ENCODE data around the gene SHC2. TPM values are rescaled to one million over a fixed set of nuclear protein-coding genes. Genes with fewer than 3 reads are reported as not detected.

SHC2 gene
- total RNA-seq, 1 experiment from 2014 or later: 1.1 TPM

DNA sequence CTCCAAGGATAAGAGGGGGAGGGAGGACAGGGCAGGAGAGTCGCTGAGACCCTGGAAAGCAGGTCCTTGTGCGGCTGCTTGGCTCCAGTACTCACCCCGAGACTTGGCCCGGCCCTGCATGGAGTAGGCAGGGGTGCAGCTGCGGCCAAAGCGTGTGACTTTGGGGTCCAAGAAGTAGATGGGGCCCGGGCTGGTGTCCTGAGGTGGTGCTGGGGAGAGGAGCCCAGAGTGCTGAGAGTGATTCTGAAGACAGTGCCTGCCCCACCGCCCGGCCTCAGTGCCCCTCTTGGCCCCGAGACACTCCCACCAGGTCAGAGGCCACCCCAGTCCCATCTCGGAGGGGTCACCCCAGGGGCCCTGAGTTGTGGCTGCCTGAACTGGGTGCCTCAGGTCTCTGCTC lies 6.7 kb upstream of the SHC2 start:
- ChIA-PET CTCF (no interaction called here), POLR2A (ENCODE audit: low non-redundant PET) (no interaction called here)
- intact Hi-C loops (cut with micrococcal nuclease; ENCODE audit: unreplicated experiment): no loop called here
- no peak for TF ChIP-seq EZH2 (IDR thresholded peaks at IDR 0.05; ENCODE audit: borderline replicate concordance, low read depth, low read length, poor library complexity, severe bottlenecking)
- TF ChIP-seq, protein P1, sequence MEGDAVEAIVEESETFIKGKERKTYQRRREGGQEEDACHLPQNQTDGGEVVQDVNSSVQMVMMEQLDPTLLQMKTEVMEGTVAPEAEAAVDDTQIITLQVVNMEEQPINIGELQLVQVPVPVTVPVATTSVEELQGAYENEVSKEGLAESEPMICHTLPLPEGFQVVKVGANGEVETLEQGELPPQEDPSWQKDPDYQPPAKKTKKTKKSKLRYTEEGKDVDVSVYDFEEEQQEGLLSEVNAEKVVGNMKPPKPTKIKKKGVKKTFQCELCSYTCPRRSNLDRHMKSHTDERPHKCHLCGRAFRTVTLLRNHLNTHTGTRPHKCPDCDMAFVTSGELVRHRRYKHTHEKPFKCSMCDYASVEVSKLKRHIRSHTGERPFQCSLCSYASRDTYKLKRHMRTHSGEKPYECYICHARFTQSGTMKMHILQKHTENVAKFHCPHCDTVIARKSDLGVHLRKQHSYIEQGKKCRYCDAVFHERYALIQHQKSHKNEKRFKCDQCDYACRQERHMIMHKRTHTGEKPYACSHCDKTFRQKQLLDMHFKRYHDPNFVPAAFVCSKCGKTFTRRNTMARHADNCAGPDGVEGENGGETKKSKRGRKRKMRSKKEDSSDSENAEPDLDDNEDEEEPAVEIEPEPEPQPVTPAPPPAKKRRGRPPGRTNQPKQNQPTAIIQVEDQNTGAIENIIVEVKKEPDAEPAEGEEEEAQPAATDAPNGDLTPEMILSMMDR (conservative IDR thresholded peaks at IDR 0.05; ENCODE audit: low read depth, low read length): no peak
- DNase-seq (ENCODE audit: low spot score): no peak
- H3K27me3 ChIP-seq (replicated peaks; ENCODE audit: insufficient read depth, low read depth, low read length, poor library complexity): peaks cover 2% of the 10 kb centered on the region
- no peaks in the 10 kb centered on the region for H3K36me3 ChIP-seq (ENCODE audit: insufficient read depth, low read length, poor library complexity, severe bottlenecking)
- no TSS peak for BruUV-seq (replicated peaks)
- H3K4me1 ChIP-seq (ENCODE audit: insufficient read depth, low read length, poor library complexity, severe bottlenecking): no peaks in the 10 kb centered on the region
- no peaks in the 10 kb centered on the region for H3K9me3 ChIP-seq (ENCODE audit: low read depth, low read length, poor library complexity, severe bottlenecking)
- no peak overlapping the region for H3K27ac ChIP-seq (ENCODE audit: low read depth, low read length, poor library complexity, severe bottlenecking)
- H3K4me3 ChIP-seq (ENCODE audit: low read depth, low read length, poor library complexity, severe bottlenecking): no peak overlapping the region

DNA sequence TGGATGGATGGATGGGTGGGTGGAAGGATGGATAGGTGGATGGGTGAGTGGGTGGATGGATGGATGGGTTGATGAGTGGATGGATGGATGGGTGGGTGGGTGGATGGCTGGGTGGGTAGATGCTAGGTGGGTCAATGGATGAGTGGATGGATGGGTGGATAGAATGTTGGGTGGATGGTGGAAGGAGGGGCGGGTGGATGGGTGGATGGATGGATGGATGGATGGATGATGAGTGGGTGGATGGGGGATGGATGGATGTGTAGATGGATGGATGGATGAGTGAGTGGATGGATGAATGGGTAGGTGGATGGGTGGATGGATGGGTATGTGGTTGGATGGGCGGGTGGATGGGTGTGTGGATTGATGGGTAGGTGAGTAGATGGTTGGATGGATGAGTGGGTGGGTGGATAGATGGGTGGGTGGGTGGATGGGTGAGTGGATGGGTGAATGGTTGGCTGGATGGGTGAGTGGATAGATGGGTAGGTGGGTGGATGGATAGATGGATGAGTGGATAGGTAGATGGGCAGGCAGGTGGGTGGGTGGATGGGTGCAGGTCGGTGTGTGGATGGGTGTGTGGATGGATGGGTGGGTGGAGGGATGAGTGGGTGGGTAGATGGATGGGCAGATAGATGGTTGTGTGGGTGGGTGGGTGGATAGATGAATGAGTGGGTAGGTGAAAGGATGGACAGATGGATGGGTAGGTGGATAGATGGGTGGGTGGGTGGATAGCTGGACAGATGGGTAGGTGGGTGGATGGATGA lies 4.4 kb upstream of the SHC2 start:
- TF ChIP-seq EZH2 (IDR thresholded peaks at IDR 0.05; ENCODE audit: borderline replicate concordance, low read depth, low read length, poor library complexity, severe bottlenecking): no peak
- TF ChIP-seq, protein P1 (conservative IDR thresholded peaks at IDR 0.05; ENCODE audit: low read depth, low read length): no peak
- no peaks in the 10 kb centered on the region for H3K9me3 ChIP-seq (ENCODE audit: low read depth, low read length, poor library complexity, severe bottlenecking)
- no peaks in the 10 kb centered on the region for H3K4me1 ChIP-seq (ENCODE audit: insufficient read depth, low read length, poor library complexity, severe bottlenecking)
- H3K36me3 ChIP-seq (ENCODE audit: insufficient read depth, low read length, poor library complexity, severe bottlenecking): no peaks in the 10 kb centered on the region
- peaks cover 19% of the 10 kb centered on the region for H3K27me3 ChIP-seq (replicated peaks; ENCODE audit: insufficient read depth, low read depth, low read length, poor library complexity)
- BruUV-seq (replicated peaks): no TSS peak
- intact Hi-C loops (cut with micrococcal nuclease; ENCODE audit: unreplicated experiment): no loop called here
- no peak for DNase-seq (ENCODE audit: low spot score)
- POLR2A ChIA-PET (ENCODE audit: low non-redundant PET): no interaction called here
- no peak overlapping the region for H3K4me3 ChIP-seq (ENCODE audit: low read depth, low read length, poor library complexity, severe bottlenecking)
- CTCF ChIA-PET: no interaction called here
- no peak overlapping the region for H3K27ac ChIP-seq (ENCODE audit: low read depth, low read length, poor library complexity, severe bottlenecking)

DNA sequence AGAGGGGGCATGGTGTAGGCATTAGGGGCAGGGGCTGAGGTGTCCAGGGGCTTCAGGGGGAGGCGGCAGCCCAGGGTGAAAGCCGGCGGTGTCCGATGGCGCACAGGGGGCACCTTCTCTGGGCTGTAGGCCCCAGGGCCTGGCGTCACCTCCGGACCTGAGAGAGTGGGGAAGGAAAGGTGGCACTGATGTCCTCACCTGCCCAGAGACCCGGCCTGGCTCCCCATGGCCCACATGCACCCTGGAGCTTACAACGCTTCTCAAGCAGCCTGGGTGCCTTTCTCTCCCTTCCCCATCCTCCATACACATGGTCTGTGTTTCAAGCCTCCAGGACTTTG lies 3.3 kb upstream of the SHC2 start:
- no peaks in the 10 kb centered on the region for H3K9me3 ChIP-seq (ENCODE audit: low read depth, low read length, poor library complexity, severe bottlenecking)
- no TSS peak for BruUV-seq (replicated peaks)
- H3K4me3 ChIP-seq (ENCODE audit: low read depth, low read length, poor library complexity, severe bottlenecking): no peak overlapping the region
- H3K27ac ChIP-seq (ENCODE audit: low read depth, low read length, poor library complexity, severe bottlenecking): no peak overlapping the region
- ChIA-PET POLR2A (ENCODE audit: low non-redundant PET) (no interaction called here), CTCF (no interaction called here)
- DNase-seq (ENCODE audit: low spot score): no peak
- intact Hi-C loops (cut with micrococcal nuclease; ENCODE audit: unreplicated experiment): no loop called here
- TF ChIP-seq, protein P1 (conservative IDR thresholded peaks at IDR 0.05; ENCODE audit: low read depth, low read length): no peak
- TF ChIP-seq EZH2 (IDR thresholded peaks at IDR 0.05; ENCODE audit: borderline replicate concordance, low read depth, low read length, poor library complexity, severe bottlenecking): no peak
- H3K4me1 ChIP-seq (ENCODE audit: insufficient read depth, low read length, poor library complexity, severe bottlenecking): no peaks in the 10 kb centered on the region
- peaks cover 24% of the 10 kb centered on the region for H3K27me3 ChIP-seq (replicated peaks; ENCODE audit: insufficient read depth, low read depth, low read length, poor library complexity)
- H3K36me3 ChIP-seq (ENCODE audit: insufficient read depth, low read length, poor library complexity, severe bottlenecking): no peaks in the 10 kb centered on the region
